Activated T-helper 2 cell treated with anti-CD3 and anti-CD28 coated beads, Interferon-gamma antibody, Interleukin-2, Interleukin-4, amounts not matched to agents 10 μg/mL and 5 μg/mL and 100 μg/mL, durations not matched to agents 14 hours and 24 hours and 36 hours (primary cell): ENCODE data around the gene FAM170B. TPM values are rescaled to one million over a fixed set of nuclear protein-coding genes. Genes with fewer than 3 reads are reported as not detected.

Experiments used
- DNase-seq: peaks from one replicate; pipeline ENCODE4 v3.0.0; 2021; ENCODE audit warnings: low spot score
- H3K27ac Mint-ChIP-seq: one replicate; pipeline ENCODE4 v1.8.0; 2021; ENCODE audit warnings: mixed read lengths
- H3K27me3 Mint-ChIP-seq: one replicate; pipeline ENCODE4 v1.8.0; 2021; ENCODE audit warnings: low read depth, mixed read lengths
- H3K36me3 Mint-ChIP-seq: one replicate; pipeline ENCODE4 v1.8.0; 2021; ENCODE audit warnings: low read depth, mixed read lengths
- H3K4me1 Mint-ChIP-seq: one replicate; pipeline ENCODE4 v1.8.0; 2021; ENCODE audit warnings: low read depth, mixed read lengths
- H3K4me3 Mint-ChIP-seq: one replicate; pipeline ENCODE4 v1.8.0; 2021; ENCODE audit warnings: low read depth, mild to moderate bottlenecking, moderate library complexity, mixed read lengths
- H3K9me3 Mint-ChIP-seq: one replicate; pipeline ENCODE4 v1.8.0; 2021; ENCODE audit warnings: mixed read lengths
- intact Hi-C: fragments of 100-400 bp; cut with micrococcal nuclease; formaldehyde crosslinking; loops from one replicate; pipeline ENCODE4 v1.15.1; 2023
- total RNA-seq: library from RNA; stranded (reverse); gene quantifications from 2 replicates; pipeline ENCODE4 v1.2.3, GENCODE V29; 2022

Gene FAM170B
- total RNA-seq, 1 donor from 2014 or later, result not detected

GRCh38 chr10:49166484-49167400, 32.9 kb upstream of the FAM170B start:
- Mint-ChIP-seq H3K27ac (peak overlapping the region; percentile 88), H3K4me3 (no peak overlapping the region), H3K4me1 (peaks cover 46% of the 10 kb centered on the region), H3K36me3 (peaks cover 40% of the 10 kb centered on the region), H3K9me3 (no peaks in the 10 kb centered on the region), H3K27me3 (no peaks in the 10 kb centered on the region)
- intact Hi-C loops, result loop anchor here (1.0 kb wide), 1 partner anchor 11 kb away; no protein-coding TSS in a partner anchor
- no peak for DNase-seq

DNA sequence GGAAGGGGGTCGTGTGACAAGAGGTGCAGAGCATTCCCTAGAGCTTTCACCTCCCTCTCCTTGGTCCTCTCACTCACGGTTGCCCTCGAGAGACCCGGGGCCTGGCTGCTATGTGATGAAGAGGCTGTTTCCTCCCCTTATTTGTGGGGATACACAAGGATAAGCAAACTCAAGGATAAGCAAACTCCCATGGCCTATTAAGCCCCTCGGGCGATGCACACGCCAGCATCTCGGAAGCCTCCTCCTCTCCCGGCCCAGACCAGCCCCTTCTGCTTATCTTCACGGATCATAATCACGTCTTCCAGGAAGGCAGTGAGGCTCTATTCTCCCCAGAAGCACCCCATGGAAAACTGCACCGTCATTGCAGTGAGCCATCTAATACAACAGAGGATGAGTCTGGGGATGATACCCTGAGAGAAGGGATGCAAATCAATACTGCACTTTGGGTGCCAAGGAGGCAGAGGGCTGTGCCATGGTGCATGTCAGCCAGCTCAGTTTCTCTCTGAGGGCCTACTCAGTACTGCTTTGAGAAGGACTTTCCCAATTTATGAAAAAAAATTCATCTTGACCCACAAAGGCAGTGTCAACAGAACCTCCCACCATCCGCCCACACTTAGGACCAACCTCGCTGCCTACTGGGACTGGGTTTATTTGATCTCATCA, 32.1 kb upstream of the FAM170B start:
- H3K27ac Mint-ChIP-seq, result peak overlapping the region; percentile 88

DNA sequence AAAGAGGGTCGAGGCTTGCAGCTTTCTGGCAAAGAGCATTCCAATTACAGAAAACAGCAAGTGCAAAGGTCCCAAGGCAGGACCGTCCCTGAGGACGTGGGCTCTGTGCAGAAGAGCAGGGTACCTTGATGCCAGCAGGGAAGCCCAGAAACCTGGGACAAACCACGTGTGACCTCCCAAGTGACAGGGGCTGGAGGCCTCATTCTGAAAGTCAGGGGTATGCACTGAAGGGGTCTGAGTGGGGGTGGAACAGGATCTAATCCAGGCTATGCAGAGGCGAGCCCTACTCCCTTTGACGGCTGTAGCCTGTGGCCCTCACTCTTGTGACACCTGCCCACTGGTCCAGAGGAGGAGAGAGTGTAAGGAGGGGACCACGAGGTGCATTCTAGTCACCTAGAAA, 31.4 kb upstream of the FAM170B start:
- intact Hi-C loops, result no loop called here
- Mint-ChIP-seq H3K27me3 (no peaks in the 10 kb centered on the region), H3K36me3 (peaks cover 49% of the 10 kb centered on the region), H3K9me3 (no peaks in the 10 kb centered on the region), H3K27ac (no peak overlapping the region), H3K4me1 (peaks cover 43% of the 10 kb centered on the region), H3K4me3 (no peak overlapping the region)
- no peak for DNase-seq

More for the DNA sequence above, 32.1 kb upstream of the FAM170B start:
- no peaks in the 10 kb centered on the region for H3K9me3 Mint-ChIP-seq
- intact Hi-C loops, result loop anchor here (1.0 kb wide), 1 partner anchor 11 kb away; no protein-coding TSS in a partner anchor
- H3K27me3 Mint-ChIP-seq, result no peaks in the 10 kb centered on the region
- peaks cover 44% of the 10 kb centered on the region for H3K36me3 Mint-ChIP-seq
- DNase-seq, result no peak
- peaks cover 48% of the 10 kb centered on the region for H3K4me1 Mint-ChIP-seq
- H3K4me3 Mint-ChIP-seq, result no peak overlapping the region

DNA sequence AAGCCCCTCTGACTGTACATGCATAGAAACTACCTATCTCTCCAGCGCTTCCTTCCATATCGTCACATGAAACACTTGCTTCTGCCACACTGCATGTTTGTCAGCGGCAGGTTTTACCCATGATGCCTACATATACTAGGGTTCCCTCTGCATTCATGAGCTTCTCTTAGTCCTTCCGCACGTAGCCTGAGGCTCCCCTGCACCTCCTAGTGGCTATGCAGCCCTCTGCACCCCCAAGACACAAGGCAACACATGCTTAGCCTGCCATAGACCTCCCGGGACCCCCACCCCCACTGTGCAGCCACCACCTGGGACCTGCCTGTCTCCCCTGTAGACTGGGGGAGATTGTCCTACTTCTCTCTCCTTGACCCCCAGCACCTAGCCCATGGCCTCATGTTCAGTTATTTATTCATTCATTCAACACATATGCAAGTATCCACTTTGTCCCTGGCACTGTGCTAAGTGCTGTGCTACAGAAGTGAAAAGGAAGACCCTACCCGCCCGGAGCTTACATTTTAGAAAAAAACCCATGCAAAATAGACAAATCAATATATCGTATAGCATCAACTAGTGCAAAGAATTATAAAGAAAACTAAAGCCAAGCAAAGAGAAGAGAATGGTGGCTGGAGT, 30.9 kb upstream of the FAM170B start:
- Mint-ChIP-seq H3K27me3 (no peaks in the 10 kb centered on the region), H3K9me3 (no peaks in the 10 kb centered on the region), H3K36me3 (peaks cover 55% of the 10 kb centered on the region), H3K4me3 (no peak overlapping the region), H3K4me1 (peaks cover 41% of the 10 kb centered on the region), H3K27ac (peak overlapping the region; percentile 7)
- intact Hi-C loops, result loop anchor here (1.0 kb wide), 1 partner anchor 183 kb away; no protein-coding TSS in a partner anchor
- peak; percentile 50 for DNase-seq

DNA sequence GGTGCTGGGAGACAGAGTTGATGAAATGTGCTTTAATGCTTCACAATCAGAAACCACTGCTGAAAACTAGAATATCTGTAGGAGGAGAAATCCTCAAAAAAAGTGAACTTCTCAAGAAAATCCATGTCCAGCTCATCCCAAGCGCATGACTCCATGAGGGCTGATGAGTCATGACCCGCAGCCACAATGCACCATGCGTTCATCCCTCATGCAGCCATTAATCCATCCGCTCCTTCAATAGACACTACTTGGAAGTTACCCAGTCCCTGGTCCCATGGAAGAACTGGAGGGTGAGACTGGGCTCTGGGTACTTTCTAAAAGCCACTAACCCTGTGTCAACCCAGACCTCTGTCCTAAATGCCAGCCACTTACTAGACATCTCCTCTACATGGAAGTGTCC, 29.9 kb upstream of the FAM170B start:
- H3K4me1 Mint-ChIP-seq, result peaks cover 39% of the 10 kb centered on the region
- H3K4me3 Mint-ChIP-seq, result no peak overlapping the region
- intact Hi-C loops, result loop anchor here (1.0 kb wide), 1 partner anchor 182 kb away; no protein-coding TSS in a partner anchor
- DNase-seq, result no peak
- no peak overlapping the region for H3K27ac Mint-ChIP-seq
- no peaks in the 10 kb centered on the region for H3K9me3 Mint-ChIP-seq
- H3K36me3 Mint-ChIP-seq, result peaks cover 59% of the 10 kb centered on the region
- no peaks in the 10 kb centered on the region for H3K27me3 Mint-ChIP-seq

DNA sequence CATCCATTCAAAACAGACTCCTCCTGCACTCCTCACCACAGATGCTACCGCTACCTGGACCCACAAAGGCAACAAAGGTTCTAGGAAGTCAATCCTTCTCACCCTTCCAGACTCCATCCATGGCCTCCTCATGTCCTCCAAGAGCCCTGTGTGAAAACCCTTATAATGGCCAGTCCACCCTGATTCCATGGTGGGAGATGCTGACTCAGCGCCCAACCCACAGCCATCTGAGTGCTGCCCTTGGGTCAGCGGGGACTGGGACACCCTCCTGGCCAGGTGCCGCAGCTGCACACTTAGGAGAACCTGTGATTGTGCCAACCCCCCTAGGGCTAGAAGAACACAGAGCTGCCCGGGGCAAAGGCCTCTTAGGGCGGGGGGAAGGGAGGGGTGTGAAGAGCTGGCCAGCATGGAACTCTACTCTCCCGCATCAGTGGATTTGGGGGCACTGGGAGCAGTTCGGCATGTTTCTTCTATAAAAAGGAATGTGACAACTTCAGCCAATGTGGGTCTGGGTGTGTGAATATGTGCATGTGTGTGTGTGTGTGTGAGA, 29.0 kb upstream of the FAM170B start:
- H3K4me3 Mint-ChIP-seq, result no peak overlapping the region
- no peak for DNase-seq
- intact Hi-C loops, result no loop called here
- H3K36me3 Mint-ChIP-seq, result peaks cover 61% of the 10 kb centered on the region
- H3K27ac Mint-ChIP-seq, result no peak overlapping the region
- H3K9me3 Mint-ChIP-seq, result no peaks in the 10 kb centered on the region
- H3K27me3 Mint-ChIP-seq, result no peaks in the 10 kb centered on the region
- H3K4me1 Mint-ChIP-seq, result peaks cover 38% of the 10 kb centered on the region

DNA sequence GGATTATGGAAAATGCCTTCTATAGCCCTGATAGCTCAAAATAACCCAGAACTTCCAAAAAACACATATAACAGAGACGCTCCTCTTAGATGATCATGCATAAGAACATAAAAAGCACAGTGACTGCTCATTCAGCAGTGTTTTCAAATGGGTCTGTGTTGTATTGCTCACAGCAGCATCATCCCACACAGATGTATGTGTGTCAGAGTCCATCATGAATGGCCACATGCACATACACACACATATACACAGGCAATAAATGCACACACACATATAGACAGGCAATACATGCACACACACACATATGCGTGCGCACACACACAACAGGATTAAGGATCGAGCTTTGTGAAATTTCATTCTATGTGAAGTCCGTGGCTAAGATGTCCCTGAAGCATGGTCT, 28.2 kb upstream of the FAM170B start:
- intact Hi-C loops, result no loop called here
- H3K9me3 Mint-ChIP-seq, result no peaks in the 10 kb centered on the region
- peaks cover 66% of the 10 kb centered on the region for H3K36me3 Mint-ChIP-seq

DNA sequence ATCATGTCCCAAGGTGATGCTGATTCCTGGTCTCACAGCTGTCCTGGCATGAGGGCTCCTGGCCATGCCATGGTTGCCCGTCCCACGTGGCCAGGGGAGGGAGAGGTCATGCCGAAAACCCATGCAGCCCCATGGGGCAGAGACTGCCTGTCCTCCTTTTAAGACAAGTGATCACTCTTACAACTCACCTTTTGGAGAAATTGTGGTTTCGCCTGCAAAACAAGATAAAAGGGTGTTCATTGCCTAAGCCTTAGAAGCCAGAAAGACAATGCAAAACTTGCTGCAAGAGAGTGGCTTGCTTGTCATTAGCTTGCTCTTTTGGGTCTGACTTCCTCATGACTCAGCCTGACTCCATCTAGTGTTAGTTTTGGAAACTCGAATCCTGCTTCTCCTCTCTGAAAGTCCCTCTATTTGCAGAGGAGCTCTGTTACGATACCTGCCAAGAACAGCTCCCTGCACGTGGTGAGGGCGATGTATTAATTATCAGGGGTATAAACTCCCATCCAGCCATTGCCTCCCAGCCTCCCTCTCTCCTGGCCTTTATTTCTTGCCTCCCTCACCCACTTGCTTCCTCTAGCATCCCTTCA, 27.7 kb upstream of the FAM170B start:
- DNase-seq, result no peak
- Mint-ChIP-seq H3K4me1 (peaks cover 44% of the 10 kb centered on the region), H3K27me3 (peaks cover 3% of the 10 kb centered on the region), H3K9me3 (no peaks in the 10 kb centered on the region), H3K27ac (no peak overlapping the region), H3K36me3 (peaks cover 67% of the 10 kb centered on the region), H3K4me3 (no peak overlapping the region)
- intact Hi-C loops, result no loop called here

More for the DNA sequence above, 28.2 kb upstream of the FAM170B start:
- Mint-ChIP-seq H3K4me1 (peaks cover 42% of the 10 kb centered on the region), H3K4me3 (no peak overlapping the region), H3K27me3 (peaks cover 3% of the 10 kb centered on the region), H3K27ac (no peak overlapping the region)
- DNase-seq, result no peak

DNA sequence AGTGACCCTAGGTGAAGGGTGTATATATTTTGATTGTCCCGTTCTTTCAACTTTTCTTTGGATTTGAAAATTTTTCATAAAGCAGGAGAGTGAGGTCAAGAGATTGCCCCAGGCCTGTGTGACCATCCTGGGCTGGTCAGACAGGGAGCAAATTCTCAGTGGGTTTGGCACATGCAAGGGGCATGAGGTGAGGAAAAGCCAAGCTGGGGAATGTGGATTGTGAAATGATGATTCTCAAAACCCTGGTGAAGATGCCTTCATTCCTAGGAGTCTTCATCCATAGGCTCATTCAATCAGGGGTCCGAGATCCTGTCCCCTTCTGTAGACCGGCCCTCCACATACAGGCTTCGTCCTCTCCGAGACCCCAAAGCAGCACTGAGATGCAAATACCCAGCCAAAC, 27.0 kb upstream of the FAM170B start:
- no peak overlapping the region for H3K27ac Mint-ChIP-seq
- H3K27me3 Mint-ChIP-seq, result peaks cover 3% of the 10 kb centered on the region
- H3K9me3 Mint-ChIP-seq, result no peaks in the 10 kb centered on the region
- H3K4me1 Mint-ChIP-seq, result peaks cover 41% of the 10 kb centered on the region
- no peak overlapping the region for H3K4me3 Mint-ChIP-seq
- H3K36me3 Mint-ChIP-seq, result peaks cover 70% of the 10 kb centered on the region
- no peak for DNase-seq
- intact Hi-C loops, result no loop called here

- Mint-ChIP-seq H3K4me1 (peaks cover 40% of the 10 kb centered on the region), H3K27me3 (peaks cover 3% of the 10 kb centered on the region), H3K4me3 (no peak overlapping the region), H3K27ac (no peak overlapping the region), H3K9me3 (no peaks in the 10 kb centered on the region), H3K36me3 (peaks cover 77% of the 10 kb centered on the region)
- no peak for DNase-seq
- intact Hi-C loops, result no loop called here
Measured at GRCh38 chr10:49160110-49160509, 26.3 kb upstream of the FAM170B start.

GRCh38 chr10:49158915-49159314, 25.1 kb upstream of the FAM170B start:
- no peak for DNase-seq
- Mint-ChIP-seq H3K9me3 (no peaks in the 10 kb centered on the region), H3K27me3 (peaks cover 3% of the 10 kb centered on the region), H3K4me1 (peaks cover 28% of the 10 kb centered on the region), H3K4me3 (no peak overlapping the region), H3K36me3 (peaks cover 74% of the 10 kb centered on the region), H3K27ac (no peak overlapping the region)
- intact Hi-C loops, result no loop called here

GRCh38 chr10:49158404-49158803, 24.6 kb upstream of the FAM170B start:
- Mint-ChIP-seq H3K27me3 (peaks cover 3% of the 10 kb centered on the region), H3K36me3 (peaks cover 72% of the 10 kb centered on the region), H3K9me3 (no peaks in the 10 kb centered on the region), H3K4me3 (no peak overlapping the region), H3K4me1 (peaks cover 28% of the 10 kb centered on the region), H3K27ac (no peak overlapping the region)
- DNase-seq, result no peak
- intact Hi-C loops, result no loop called here
